Fibroblast of mammary gland (primary cell): ENCODE results near the gene AIPL1.

Source experiments
- DNase-seq: peaks from one replicate; pipeline ENCODE4 v3.0.0-alpha.2; 2010; ENCODE audit warnings: low read depth
- H3K4me3 ChIP-seq: 2 replicates; pipeline ENCODE4 v1.5.1; 2011; ENCODE audit warnings: low read depth, mild to moderate bottlenecking, low read length, moderate library complexity; ENCODE audit not compliant: control insufficient read depth
- TF ChIP-seq, protein P1 (sequence below): conservative IDR thresholded peaks from 2 replicates; pipeline ENCODE4 v1.5.1; 2011; ENCODE audit warnings: low read depth, low read length, inconsistent platforms; ENCODE audit not compliant: control insufficient read depth, insufficient read depth

AIPL1 gene

DNA sequence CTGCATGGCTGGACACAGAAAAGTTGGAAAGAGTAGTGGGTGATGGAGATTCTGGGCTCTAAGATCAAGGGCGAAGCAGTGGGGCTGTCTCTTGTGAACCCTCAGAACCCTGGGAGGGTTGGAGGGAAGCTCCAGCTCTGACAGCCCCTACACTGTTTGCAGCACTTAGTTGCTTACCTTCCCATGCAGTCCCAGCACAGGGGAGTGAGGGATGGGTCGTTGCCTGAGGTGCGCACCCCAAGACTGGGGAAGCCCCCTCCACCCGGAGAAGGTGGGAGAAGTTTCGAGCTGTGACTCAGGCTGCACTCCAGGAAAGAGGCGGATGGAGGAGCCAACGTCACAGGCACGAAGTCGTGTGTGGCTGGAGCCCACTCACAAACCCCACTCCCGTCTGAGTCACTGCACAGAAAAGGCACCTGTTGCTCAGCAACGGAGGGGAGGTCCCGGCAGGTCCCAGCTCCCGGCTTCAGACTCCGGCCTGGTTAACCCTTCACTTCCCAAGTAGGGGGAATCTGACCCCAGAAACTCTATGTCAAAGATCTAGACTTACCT lies 60.1 kb downstream of the AIPL1 start:
- TF ChIP-seq, protein P1, sequence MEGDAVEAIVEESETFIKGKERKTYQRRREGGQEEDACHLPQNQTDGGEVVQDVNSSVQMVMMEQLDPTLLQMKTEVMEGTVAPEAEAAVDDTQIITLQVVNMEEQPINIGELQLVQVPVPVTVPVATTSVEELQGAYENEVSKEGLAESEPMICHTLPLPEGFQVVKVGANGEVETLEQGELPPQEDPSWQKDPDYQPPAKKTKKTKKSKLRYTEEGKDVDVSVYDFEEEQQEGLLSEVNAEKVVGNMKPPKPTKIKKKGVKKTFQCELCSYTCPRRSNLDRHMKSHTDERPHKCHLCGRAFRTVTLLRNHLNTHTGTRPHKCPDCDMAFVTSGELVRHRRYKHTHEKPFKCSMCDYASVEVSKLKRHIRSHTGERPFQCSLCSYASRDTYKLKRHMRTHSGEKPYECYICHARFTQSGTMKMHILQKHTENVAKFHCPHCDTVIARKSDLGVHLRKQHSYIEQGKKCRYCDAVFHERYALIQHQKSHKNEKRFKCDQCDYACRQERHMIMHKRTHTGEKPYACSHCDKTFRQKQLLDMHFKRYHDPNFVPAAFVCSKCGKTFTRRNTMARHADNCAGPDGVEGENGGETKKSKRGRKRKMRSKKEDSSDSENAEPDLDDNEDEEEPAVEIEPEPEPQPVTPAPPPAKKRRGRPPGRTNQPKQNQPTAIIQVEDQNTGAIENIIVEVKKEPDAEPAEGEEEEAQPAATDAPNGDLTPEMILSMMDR = no peak
- H3K4me3 ChIP-seq = no peak overlapping the region
- DNase-seq = peak; percentile 2

DNA sequence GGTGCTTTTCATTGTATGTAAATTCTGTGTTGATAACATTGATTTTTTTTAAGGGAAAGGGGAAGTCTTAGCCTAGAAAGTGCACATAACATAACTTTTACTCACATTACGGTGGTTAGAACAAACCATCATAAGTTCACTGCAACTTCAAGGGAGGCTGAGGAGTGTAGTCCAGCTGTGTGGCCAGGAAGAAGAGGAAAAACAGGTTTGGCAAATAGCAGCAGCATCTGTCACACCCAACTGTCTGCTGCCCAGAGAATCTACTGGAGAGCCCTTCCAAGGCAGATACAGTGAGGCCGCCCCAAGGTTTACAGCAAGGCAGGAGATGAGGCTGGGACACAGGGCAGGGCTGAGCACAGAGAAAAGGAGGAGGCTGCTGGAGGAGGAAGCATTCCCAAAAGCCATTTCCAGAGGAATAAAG lies 60.6 kb downstream of the AIPL1 start:
- DNase-seq = no peak
- TF ChIP-seq, protein P1 = no peak
- H3K4me3 ChIP-seq = no peak overlapping the region
